PC-3 (cell line): ENCODE measurements around the gene MUC12.

Experiments
- CTCF ChIP-seq: fragments of 300-600 bp; sonication (generic); conservative IDR thresholded peaks from 2 replicates; pipeline ENCODE4 v1.5.1; 2017; ENCODE audit warnings: antibody characterized with exemption, low read depth, mild to moderate bottlenecking, low read length
- EZH2 ChIP-seq: fragments of 300-600 bp; sonication (generic); IDR thresholded peaks from one replicate; pipeline ENCODE4 v1.6.1; 2017; ENCODE audit warnings: antibody characterized with exemption, mild to moderate bottlenecking, low read length; ENCODE audit not compliant: unreplicated experiment
- EZH2phosphoT487 ChIP-seq: fragments of 300-600 bp; sonication (generic); IDR thresholded peaks from 2 replicates; pipeline ENCODE4 v1.6.1; 2018; ENCODE audit warnings: mild to moderate bottlenecking, antibody characterized with exemption, low read length, borderline replicate concordance

- TF ChIP-seq CTCF: no peak
- TF ChIP-seq EZH2phosphoT487: no peak
- no peak for TF ChIP-seq EZH2
Observed at GRCh38 chr7:101066833-101067177, 97.4 kb downstream of the MUC12 start.
